H1 (cell line): Measurements from ENCODE around the gene CREBZF. TPM values are rescaled to one million over a fixed set of nuclear protein-coding genes. Genes with fewer than 3 reads are reported as not detected.

ENCODE experiments used
- CTCF ChIA-PET: fragments of 300-600 bp; sonication (Branson Sonifier 250); formaldehyde crosslinking; loops from one replicate; lab custom pipeline; 2021; ENCODE audit not compliant: partially characterized antibody; lab: Charles Lee
- POLR2A ChIA-PET: fragments of 300-600 bp; sonication (Branson Sonifier 250); formaldehyde crosslinking; loops from one replicate; lab custom pipeline; 2021; ENCODE audit warnings: inconsistent platforms; ENCODE audit not compliant: partially characterized antibody; lab: Charles Lee
- DNase-seq, 2 experiments: peaks; one replicate each; pipeline versions ENCODE4 v3.0.0 to v3.0.0-alpha.2; 2010 to 2022; ENCODE audit warnings: low spot score in 2 of 2, low read depth in 1 of 2, mixed read lengths in 1 of 2
- FAIRE-seq: peaks from 2 replicates; lab custom pipeline; 2011; peaks lifted over from hg19 to GRCh38; lab: Jason Lieb, UNC
- H2AFZ ChIP-seq: 2 replicates; pipeline ENCODE4 v1.8.1; 2012; ENCODE audit warnings: low read length, inconsistent platforms
- H2AK5ac ChIP-seq: 2 replicates; pipeline ENCODE4 v1.6.1; 2013; ENCODE audit warnings: low read depth, low read length
- H2BK120ac ChIP-seq: replicated peaks from 2 replicates; pipeline ENCODE3; 2013; ENCODE audit warnings: low read depth, low read length, inconsistent platforms
- H2BK12ac ChIP-seq: 2 replicates; pipeline ENCODE4 v1.6.1; 2013; ENCODE audit warnings: low read depth, low read length
- H2BK15ac ChIP-seq: 2 replicates; pipeline ENCODE4 v1.6.1; 2013; ENCODE audit warnings: low read length
- H2BK20ac ChIP-seq: 2 replicates; pipeline ENCODE4 v1.6.1; 2013; ENCODE audit warnings: low read length
- H2BK5ac ChIP-seq: 2 replicates; pipeline ENCODE4 v1.6.1; 2013; ENCODE audit warnings: low read depth, low read length
- H3K14ac ChIP-seq: 2 replicates; pipeline ENCODE4 v1.6.1; 2013; ENCODE audit warnings: inconsistent platforms; ENCODE audit not compliant: insufficient read length
- H3K18ac ChIP-seq: 2 replicates; pipeline ENCODE4 v1.6.1; 2013; ENCODE audit warnings: low read length; ENCODE audit errors: extremely low read depth
- H3K23ac ChIP-seq: 2 replicates; pipeline ENCODE4 v1.6.1; 2013; ENCODE audit warnings: inconsistent platforms; ENCODE audit not compliant: insufficient read length
- H3K23me2 ChIP-seq: 2 replicates; pipeline ENCODE4 v1.6.1; 2013; ENCODE audit warnings: low read depth, low read length
- H3K27ac ChIP-seq: 2 replicates; pipeline ENCODE4 v1.6.1; 2011; ENCODE audit warnings: low read depth, low read length, inconsistent platforms
- H3K27me3 ChIP-seq, 4 experiments: replicated peaks in 1 of 4; 1 replicate in 1 of 4; 2 replicates in 3 of 4; pipeline versions ENCODE4 v1.6.1 to v1.8.1; 2011 to 2013; ENCODE audit warnings: low read length in 3 of 4, mild to moderate bottlenecking in 3 of 4, inconsistent platforms in 2 of 4, mixed read lengths in 2 of 4, moderate library complexity in 1 of 4; ENCODE audit not compliant: control insufficient read depth in 3 of 4, insufficient read depth in 3 of 4; ENCODE audit errors: extremely low read depth in 1 of 4
- H3K36me3 ChIP-seq, 4 experiments: 2 replicates each; pipeline versions ENCODE4 v1.6.1 to v1.8.1; 2011 to 2013; ENCODE audit warnings: mild to moderate bottlenecking in 4 of 4, low read length in 3 of 4, moderate library complexity in 2 of 4, control low read depth in 1 of 4, inconsistent platforms in 1 of 4; ENCODE audit not compliant: insufficient read depth in 4 of 4, control insufficient read depth in 2 of 4
- H3K4ac ChIP-seq: replicated peaks from 2 replicates; pipeline ENCODE3; 2013; ENCODE audit warnings: low read length, low read depth, mixed read lengths, inconsistent platforms; ENCODE audit not compliant: insufficient read length
- H3K4me1 ChIP-seq, 4 experiments: replicated peaks in 1 of 4; 1 replicate in 1 of 4; 2 replicates in 3 of 4; pipeline versions ENCODE4 v1.6.1 to v1.8.1; 2011 to 2013; ENCODE audit warnings: low read length in 3 of 4, inconsistent platforms in 2 of 4, mixed read lengths in 1 of 4; ENCODE audit not compliant: insufficient read depth in 4 of 4, control insufficient read depth in 3 of 4
- H3K4me2 ChIP-seq, 2 experiments: 2 replicates each; pipeline versions ENCODE4 v1.6.1 to v1.8.1; 2011 to 2013; ENCODE audit warnings: low read depth in 2 of 2, low read length in 2 of 2, control low read depth in 1 of 2, inconsistent platforms in 1 of 2, mild to moderate bottlenecking in 1 of 2; ENCODE audit not compliant: insufficient read depth in 1 of 2
- H3K4me3 ChIP-seq, 4 experiments: fragments of 200-600, 300-600 bp in 1 of 4; sonication (generic), shearing (Covaris generic), sonication (Bioruptor Twin) in 1 of 4; 2 replicates each; pipeline versions ENCODE4 v1.5.1 to v1.8.1; 2011 to 2016; ENCODE audit warnings: low read length in 4 of 4, low read depth in 3 of 4, control low read depth in 2 of 4, inconsistent platforms in 2 of 4, mild to moderate bottlenecking in 2 of 4, mixed read lengths in 1 of 4, moderate library complexity in 1 of 4; ENCODE audit not compliant: insufficient read depth in 2 of 4; ENCODE audit errors: extremely low read depth in 1 of 4
- H3K56ac ChIP-seq: replicated peaks from 2 replicates; pipeline ENCODE3; 2013; ENCODE audit warnings: low read depth, mild to moderate bottlenecking, mixed read lengths, low read length, inconsistent platforms; ENCODE audit not compliant: insufficient read length
- H3K79me1 ChIP-seq: 2 replicates; pipeline ENCODE4 v1.6.1; 2013; ENCODE audit warnings: low read depth, low read length, control low read depth
- H3K79me2 ChIP-seq, 2 experiments: 2 replicates each; pipeline versions ENCODE4 v1.6.1 to v1.8.1; 2012 to 2013; ENCODE audit warnings: low read length in 2 of 2, mild to moderate bottlenecking in 2 of 2, inconsistent platforms in 1 of 2; ENCODE audit not compliant: insufficient read depth in 2 of 2, control insufficient read depth in 1 of 2
- H3K9ac ChIP-seq, 4 experiments: replicated peaks in 1 of 4; 1 replicate in 1 of 4; 2 replicates in 3 of 4; pipeline versions ENCODE4 v1.6.1 to v1.8.1; 2011 to 2013; ENCODE audit warnings: low read depth in 3 of 4, low read length in 3 of 4, control low read depth in 2 of 4, mild to moderate bottlenecking in 2 of 4, moderate library complexity in 2 of 4, inconsistent platforms in 1 of 4; ENCODE audit errors: extremely low read depth in 1 of 4
- H3K9me3 ChIP-seq, 2 experiments: 2 replicates each; pipeline versions ENCODE4 v1.6.1 to v1.8.1; 2012 to 2013; ENCODE audit warnings: mild to moderate bottlenecking in 2 of 2, moderate library complexity in 2 of 2, control low read depth in 1 of 2, inconsistent platforms in 1 of 2, low read depth in 1 of 2, low read length in 1 of 2, mixed read lengths in 1 of 2; ENCODE audit not compliant: insufficient read depth in 2 of 2
- H4K20me1 ChIP-seq, 2 experiments: replicated peaks in 1 of 2; 2 replicates each; pipeline versions ENCODE3 to v1.8.1; 2011 to 2013; ENCODE audit warnings: inconsistent platforms in 2 of 2, low read length in 2 of 2, mild to moderate bottlenecking in 1 of 2; ENCODE audit not compliant: insufficient read depth in 2 of 2, control insufficient read depth in 1 of 2
- H4K5ac ChIP-seq: 2 replicates; pipeline ENCODE4 v1.6.1; 2013; ENCODE audit warnings: low read length, low read depth, mixed read lengths, inconsistent platforms; ENCODE audit not compliant: insufficient read length
- H4K8ac ChIP-seq: 2 replicates; pipeline ENCODE4 v1.8.0; 2013; ENCODE audit warnings: mild to moderate bottlenecking, moderate library complexity, low read length, inconsistent platforms; ENCODE audit not compliant: insufficient read depth; ENCODE audit errors: extremely low read depth
- H4K91ac ChIP-seq: replicated peaks from 2 replicates; pipeline ENCODE3; 2013; ENCODE audit warnings: low read length, mixed read lengths, inconsistent platforms; ENCODE audit not compliant: insufficient read length
- ASH2L ChIP-seq: fragments of 200-600, 300-600 bp; sonication (generic); IDR thresholded peaks from one replicate; pipeline ENCODE4 v1.7.1; 2017; ENCODE audit warnings: low read length
- BRCA1 ChIP-seq: IDR thresholded peaks from 2 replicates; pipeline ENCODE4 v1.6.1; 2012; ENCODE audit warnings: low read depth, low read length, improper control_type of control experiment
- CEBPB ChIP-seq: IDR thresholded peaks from 2 replicates; pipeline ENCODE4 v1.6.1; 2012; ENCODE audit warnings: low read depth, low read length
- CHD1 ChIP-seq: IDR thresholded peaks from 2 replicates; pipeline ENCODE4 v1.6.1; 2012; ENCODE audit warnings: low read depth, low read length, improper control_type of control experiment
- FOSL1 ChIP-seq: IDR thresholded peaks from 2 replicates; pipeline ENCODE4 v1.6.1; 2011; ENCODE audit warnings: mild to moderate bottlenecking, low read depth, low read length, moderate library complexity; ENCODE audit not compliant: insufficient read depth
- GTF2F1 ChIP-seq: IDR thresholded peaks from 2 replicates; pipeline ENCODE4 v1.6.1; 2012; ENCODE audit warnings: low read depth, low read length, improper control_type of control experiment, borderline replicate concordance
- KDM1A ChIP-seq: fragments of 200-600, 300-600 bp; sonication (generic); IDR thresholded peaks from 2 replicates; pipeline ENCODE4 v1.7.1; 2016; ENCODE audit warnings: mild to moderate bottlenecking, low read length, borderline replicate concordance
- KDM5A ChIP-seq: fragments of 200-600 bp; IDR thresholded peaks from 2 replicates; pipeline ENCODE4 v1.7.1; 2012; ENCODE audit warnings: mild to moderate bottlenecking, low read length, inconsistent platforms, mixed read lengths
- POLR2AphosphoS5 ChIP-seq: IDR thresholded peaks from 2 replicates; pipeline ENCODE4 v1.6.1; 2011; ENCODE audit warnings: low read depth, low read length
- RAD21 ChIP-seq, 2 experiments: IDR thresholded peaks in 1 of 2; conservative IDR thresholded peaks in 1 of 2; 2 replicates each; pipeline ENCODE4 v1.6.1; 2011; ENCODE audit warnings: low read depth in 2 of 2, low read length in 2 of 2, improper control_type of control experiment in 1 of 2, inconsistent platforms in 1 of 2, mild to moderate bottlenecking in 1 of 2, moderate library complexity in 1 of 2
- RFX5 ChIP-seq: IDR thresholded peaks from 2 replicates; pipeline ENCODE4 v1.6.1; 2011; ENCODE audit warnings: low read depth, low read length, improper control_type of control experiment, borderline replicate concordance
- SP1 ChIP-seq: IDR thresholded peaks from 2 replicates; pipeline ENCODE4 v1.6.1; 2011; ENCODE audit warnings: low read depth, low read length
- SRF ChIP-seq: IDR thresholded peaks from 2 replicates; pipeline ENCODE4 v1.6.1; 2011; ENCODE audit warnings: mild to moderate bottlenecking, low read depth, low read length, moderate library complexity
- TAF1 ChIP-seq: IDR thresholded peaks from 2 replicates; pipeline ENCODE4 v1.6.1; 2011; ENCODE audit warnings: mild to moderate bottlenecking, low read depth, low read length
- TBP ChIP-seq: IDR thresholded peaks from 2 replicates; pipeline ENCODE4 v1.6.1; 2011; ENCODE audit warnings: low read depth, low read length, improper control_type of control experiment
- TCF12 ChIP-seq: IDR thresholded peaks from 2 replicates; pipeline ENCODE4 v1.6.1; 2011; ENCODE audit warnings: low read depth, mild to moderate bottlenecking, low read length
- WGBS, 2 experiments: shearing (Covaris generic) in 1 of 2; methylation state at CpG; one replicate each; pipeline versions ENCODE4 v1.1.6 to v1.1.7; 2013 to 2015; ENCODE audit warnings: low lambda C conversion rate in 2 of 2, mixed read lengths in 2 of 2, inconsistent platforms in 1 of 2, low coverage in 1 of 2, missing lambda C conversion rate in 1 of 2; ENCODE audit not compliant: insufficient replicate concordance in 2 of 2, insufficient coverage in 1 of 2, insufficient read length in 1 of 2; ENCODE audit errors: extremely low coverage in 1 of 2, missing lambda C conversion rate in 1 of 2; 5-methylcytosine and 5-hydroxymethylcytosine counted together
- polyA plus RNA-seq, 7 experiments: library from polyadenylated mRNA; depleted of rRNA in 3 of 7; stranded (reverse) in 5 of 7; unstranded in 2 of 7; fragments of >200 nt in 5 of 7; fragments of 200-250 nt in 2 of 7; gene quantifications; 1 replicate in 5 of 7; 2 replicates in 1 of 7; 4 replicates in 1 of 7; pipeline versions ENCODE4 v1.2.1 to v1.2.3, GENCODE V29; 2011 to 2013; ENCODE audit warnings: missing spikeins in 2 of 7, mixed read lengths in 2 of 7
- total RNA-seq: library from RNA; stranded (reverse); fragmentation: NEBNext Ultra II Directional; extraction: Animal tissue kit (Norgen Biotek cat#: 25700); gene quantifications from 2 replicates; pipeline ENCODE4 v1.2.1, GENCODE V29; 2021

CREBZF gene
- total and polyA plus RNA-seq, 2 of the 8 experiments (the other 6 are each of a cell fraction or from before 2014, with no cell fraction given): 15.4 to 44.9 TPM

DNA sequence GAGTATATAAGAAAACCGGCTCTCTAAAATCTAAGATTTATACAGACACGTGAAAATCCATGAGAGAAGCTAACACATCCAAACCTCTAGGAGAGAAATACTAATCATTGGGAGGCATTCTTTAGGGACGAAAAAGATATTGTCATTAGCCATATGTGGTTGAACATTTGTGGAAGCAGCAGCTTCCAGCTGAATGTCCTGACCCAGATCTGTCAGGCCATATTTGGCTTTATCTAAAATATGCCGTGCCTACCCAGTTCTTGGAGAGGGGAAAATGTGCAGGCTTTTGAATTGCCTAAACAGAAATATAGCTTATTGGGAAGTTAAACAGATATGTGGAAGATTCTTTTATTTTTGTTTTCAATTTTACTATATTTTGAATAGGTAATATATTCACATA is 14.6 kb upstream of the CREBZF start:
- Histone ChIP-seq H2AFZ (no peak overlapping the region), H3K4me1 (no peaks in the 10 kb centered on the region; a peak in 2 of 7 replicates), H3K23ac (no peak overlapping the region), H3K27ac (no peak overlapping the region), H2BK5ac (no peak overlapping the region), H4K5ac (no peak overlapping the region), H3K4me2 (no peak overlapping the region), H3K9ac (no peak overlapping the region), H3K14ac (no peak overlapping the region), H3K56ac (no peak overlapping the region), H2BK12ac (no peak overlapping the region), H2BK20ac (no peak overlapping the region), H3K18ac (no peak overlapping the region), H2BK120ac (no peak overlapping the region), H3K4ac (no peak overlapping the region), H2BK15ac (no peak overlapping the region), H3K9me3 (no peaks in the 10 kb centered on the region), H3K27me3 (no peaks in the 10 kb centered on the region), H4K91ac (no peak overlapping the region), H4K20me1 (no peaks in the 10 kb centered on the region), H3K4me3 (no peak overlapping the region), H4K8ac (no peak overlapping the region), H3K79me1 (no peaks in the 10 kb centered on the region), H3K23me2 (peaks cover 2% of the 10 kb centered on the region; the same call in 1 of the 2 replicates), H2AK5ac (no peak overlapping the region), H3K36me3 (no peaks in the 10 kb centered on the region), H3K79me2 (no peaks in the 10 kb centered on the region)
- FAIRE-seq (no peak), DNase-seq (no peak)
- ChIA-PET POLR2A (interaction anchor here (1.9 kb wide), 1 partner anchor 15 kb away, joined by 8 read pairs; the partner anchor contains the start of gene CREBZF), CTCF (interaction anchor here (0.6 to 2.1 kb wide), 7 partner anchors 14 to 327 kb away, joined by 3 to 7 read pairs (median 3); partner anchors contain the start of gene CCDC83)
- WGBS, 2 experiments: 92% methylated on average over 4 of the region's 4 CpGs; no CpG with 5 or more reads in 1 of the 2 experiments
- no peak for TF ChIP-seq KDM1A
- TF ChIP-seq TBP: no peak
- TF ChIP-seq KDM5A: no peak
- TF ChIP-seq GTF2F1: no peak
- TF ChIP-seq RAD21 (IDR thresholded peaks at IDR 0.05 in 1 of 2, conservative IDR thresholded peaks at IDR 0.05 in 1 of 2; ENCODE audit: low read depth in 2 of 2, low read length in 2 of 2): no peak
- TF ChIP-seq SP1: no peak
- no peak for TF ChIP-seq SRF
- TF ChIP-seq TAF1: no peak
- no peak for TF ChIP-seq BRCA1
- TF ChIP-seq ASH2L: no peak
- no peak for TF ChIP-seq FOSL1
- TF ChIP-seq CEBPB: no peak
- no peak for TF ChIP-seq CHD1
- no peak for TF ChIP-seq POLR2AphosphoS5
- no peak for TF ChIP-seq TCF12
- TF ChIP-seq RFX5: no peak
